ENCODE measurements around the gene EPS8L3. TPM values are rescaled to one million over a fixed set of nuclear protein-coding genes. Genes with fewer than 3 reads are reported as not detected.
A peak's percentile ranks its signal among the peaks of the same experiment; 100 is the strongest.

Gene EPS8L3
- total and polyA plus RNA-seq, 2 donors (not counting 3 experiments of a cell fraction or from before 2014, with no cell fraction given), result not detected

- POLR2A ChIA-PET, result no interaction called here
- Histone ChIP-seq H2AFZ (ENCODE audit: low read depth, low read length) (peak overlapping the region; percentile 63), H3K4me1 (ENCODE audit: control insufficient read depth, extremely low read depth, insufficient read depth, low read length) (peaks cover 8% of the 10 kb centered on the region), H3K27ac (ENCODE audit: insufficient read depth, low read depth, low read length) (peak overlapping the region; percentile 27), H3K79me2 (ENCODE audit: control insufficient read depth, insufficient read depth, low read length) (no peaks in the 10 kb centered on the region), H4K20me1 (replicated peaks; ENCODE audit: control insufficient read depth, extremely low read depth, insufficient read depth, low read length) (no peaks in the 10 kb centered on the region), H3K4me2 (ENCODE audit: insufficient read depth, low read length) (no peak overlapping the region), H3K9ac (replicated peaks; ENCODE audit: extremely low read depth, insufficient read depth, low read length) (no peak overlapping the region), H3K9me1 (replicated peaks; ENCODE audit: control insufficient read depth, extremely low read depth, insufficient read depth, low read length) (no peaks in the 10 kb centered on the region), H3K27me3 (ENCODE audit: control insufficient read depth in 2 of 2, insufficient read depth in 2 of 2, low read length in 2 of 2) (no peaks in the 10 kb centered on the region), H3K9me3 (replicated peaks; ENCODE audit: control insufficient read depth, insufficient read depth, low read length) (no peaks in the 10 kb centered on the region), H3K36me3 (ENCODE audit: control insufficient read depth in 2 of 2, extremely low read depth in 1 of 2, insufficient read depth in 2 of 2, low read length in 2 of 2) (no peaks in the 10 kb centered on the region), H3K4me3 (replicated peaks in 1 of 3; ENCODE audit: insufficient read depth in 1 of 3, low read depth in 1 of 3, low read length in 3 of 3) (no peak overlapping the region)
- peak; percentile 44 for FAIRE-seq
- dilution Hi-C loops (cut with MboI; ENCODE audit: extremely low pct_ligation_motif_present, low sequenced_read_pairs), result no loop called here
- CTCF ChIA-PET, result interaction anchor here (3.6 kb wide), 1 partner anchor 173 kb away, joined by 11 read pairs; no protein-coding TSS in a partner anchor
- DNase-seq (ENCODE audit: low read depth, low spot score), result peak; percentile 9
- intact Hi-C loops (cut with micrococcal nuclease), result no loop called here
- no TSS peak for BruUV-seq (replicated peaks)
- TF ChIP-seq MAX (IDR thresholded peaks at IDR 0.05; ENCODE audit: insufficient read depth, insufficient read length), result no peak
- peak; percentile 49 for TF ChIP-seq JUN (IDR thresholded peaks at IDR 0.05; ENCODE audit: borderline replicate concordance, insufficient read depth, insufficient read length, low read depth)
- TF ChIP-seq POLR2AphosphoS5 (IDR thresholded peaks at IDR 0.05; ENCODE audit: insufficient read depth, low read depth, low read length), result no peak
- no peak for TF ChIP-seq CTCF (IDR thresholded peaks at IDR 0.05; ENCODE audit: extremely low read depth in 1 of 2, insufficient read depth in 1 of 2, low read depth in 1 of 2, low read length in 2 of 2)
- peak; percentile 38 for TF ChIP-seq FOS (IDR thresholded peaks at IDR 0.05; ENCODE audit: borderline replicate concordance, insufficient read depth, low read length)
Observed at GRCh38 chr1:109719337-109719837, 44.3 kb downstream of the EPS8L3 start.

All from endothelial cell of umbilical vein (primary cell).